SU-DHL-6 (cell line): ENCODE data around the gene SPEF2.

Source experiments
- EZH2phosphoT487 ChIP-seq: fragments of 200-600 bp; sonication (generic), shearing (Covaris generic); conservative IDR thresholded peaks from 2 replicates; pipeline ENCODE4 v1.6.1; 2018; ENCODE audit warnings: mild to moderate bottlenecking, antibody characterized with exemption, low read length, moderate library complexity, mixed read lengths
- TF ChIP-seq, protein P1 (sequence below): fragments of 200-600 bp; sonication (generic); IDR thresholded peaks from one replicate; pipeline ENCODE4 v1.5.1; 2017; ENCODE audit warnings: antibody characterized with exemption, mild to moderate bottlenecking, low read length, moderate library complexity; ENCODE audit not compliant: insufficient read depth, poor library complexity, severe bottlenecking

- TF ChIP-seq, protein P1, sequence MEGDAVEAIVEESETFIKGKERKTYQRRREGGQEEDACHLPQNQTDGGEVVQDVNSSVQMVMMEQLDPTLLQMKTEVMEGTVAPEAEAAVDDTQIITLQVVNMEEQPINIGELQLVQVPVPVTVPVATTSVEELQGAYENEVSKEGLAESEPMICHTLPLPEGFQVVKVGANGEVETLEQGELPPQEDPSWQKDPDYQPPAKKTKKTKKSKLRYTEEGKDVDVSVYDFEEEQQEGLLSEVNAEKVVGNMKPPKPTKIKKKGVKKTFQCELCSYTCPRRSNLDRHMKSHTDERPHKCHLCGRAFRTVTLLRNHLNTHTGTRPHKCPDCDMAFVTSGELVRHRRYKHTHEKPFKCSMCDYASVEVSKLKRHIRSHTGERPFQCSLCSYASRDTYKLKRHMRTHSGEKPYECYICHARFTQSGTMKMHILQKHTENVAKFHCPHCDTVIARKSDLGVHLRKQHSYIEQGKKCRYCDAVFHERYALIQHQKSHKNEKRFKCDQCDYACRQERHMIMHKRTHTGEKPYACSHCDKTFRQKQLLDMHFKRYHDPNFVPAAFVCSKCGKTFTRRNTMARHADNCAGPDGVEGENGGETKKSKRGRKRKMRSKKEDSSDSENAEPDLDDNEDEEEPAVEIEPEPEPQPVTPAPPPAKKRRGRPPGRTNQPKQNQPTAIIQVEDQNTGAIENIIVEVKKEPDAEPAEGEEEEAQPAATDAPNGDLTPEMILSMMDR: no peak
- no peak for TF ChIP-seq EZH2phosphoT487
Measured at GRCh38 chr5:35799181-35799580, 181.5 kb downstream of the SPEF2 start.
